HepG2 (cell line): ENCODE data around the gene CILP2. TPM values are rescaled to one million over a fixed set of nuclear protein-coding genes. Genes with fewer than 3 reads are reported as not detected.

Experiments used
- ATAC-seq: fragments of 200-7000 bp; cut with Tn5 transposase; 3 replicates; pipeline ENCODE4 v1.9.1; 2020; ENCODE audit warnings: mild to moderate bottlenecking, moderate library complexity
- BruUV-seq: library from RNA; stranded (reverse); fragments of 400-500 nt; replicated peaks from 2 replicates; lab custom pipeline; 2021; lab: Mats Ljungman, UMichigan
- CTCF ChIA-PET: fragments of 300-600 bp; formaldehyde crosslinking; extraction: SDS; loops from one replicate; lab custom pipeline; 2021; ENCODE audit warnings: low total read pairs, inconsistent platforms, low intra/inter-chr PET ratio; lab: Yijun Ruan, JAX
- POLR2A ChIA-PET: fragments of 350-600 bp; sonication (Branson Sonifier 250); formaldehyde crosslinking; loops from one replicate; lab custom pipeline; 2020; ENCODE audit warnings: antibody characterized with exemption, inconsistent platforms; lab: Yijun Ruan, JAX
- DNase-seq: peaks from one replicate; pipeline ENCODE4 v3.0.0-alpha.2; 2015; ENCODE audit warnings: low spot score
- FAIRE-seq: peaks from 3 replicates; lab custom pipeline; 2011; peaks lifted over from hg19 to GRCh38; lab: Jason Lieb, UNC
- H2AFZ ChIP-seq: one replicate; pipeline ENCODE4 v1.6.1; 2011; ENCODE audit warnings: low read length, inconsistent platforms
- H3K27ac ChIP-seq: fragments of 300-600 bp; 3 replicates; pipeline ENCODE4 v1.8.0; 2011; ENCODE audit warnings: mixed run types, mild to moderate bottlenecking, mixed read lengths, low read length, inconsistent platforms; ENCODE audit not compliant: insufficient read depth; ENCODE audit errors: extremely low read length
- H3K27me3 ChIP-seq, 2 experiments: fragments of 200-600 bp in 1 of 2; 2 replicates in 1 of 2; 3 replicates in 1 of 2; pipeline versions ENCODE4 v1.6.0 to v1.8.0; 2011; ENCODE audit warnings: low read length in 2 of 2, mild to moderate bottlenecking in 2 of 2, moderate library complexity in 2 of 2, inconsistent platforms in 1 of 2; ENCODE audit not compliant: insufficient read depth in 2 of 2, control insufficient read depth in 1 of 2
- H3K36me3 ChIP-seq, 2 experiments: fragments of 200-600 bp in 1 of 2; replicated peaks in 1 of 2; 2 replicates in 1 of 2; 3 replicates in 1 of 2; pipeline versions ENCODE4 v1.5.1 to v1.8.0; 2011; ENCODE audit warnings: low read length in 2 of 2, inconsistent platforms in 1 of 2; ENCODE audit not compliant: insufficient read depth in 2 of 2, control insufficient read depth in 1 of 2
- H3K4me1 ChIP-seq: 2 replicates; pipeline ENCODE4 v1.5.1; 2012; ENCODE audit warnings: low read length, inconsistent platforms; ENCODE audit not compliant: insufficient read depth
- H3K4me2 ChIP-seq: 2 replicates; pipeline ENCODE4 v1.6.0; 2011; ENCODE audit warnings: low read depth, low read length, inconsistent platforms
- H3K4me3 ChIP-seq, 3 experiments: fragments of 200-600 bp in 1 of 3; sonication (generic), shearing (Covaris generic) in 1 of 3; replicated peaks in 1 of 3; 2 replicates each; pipeline ENCODE4 v1.5.1; 2011 to 2016; ENCODE audit warnings: low read length in 3 of 3, inconsistent platforms in 2 of 3, low read depth in 2 of 3, mild to moderate bottlenecking in 2 of 3, control low read depth in 1 of 3, mixed read lengths in 1 of 3; ENCODE audit not compliant: insufficient read depth in 1 of 3
- H3K79me2 ChIP-seq: one replicate; pipeline ENCODE4 v1.6.1; 2011; ENCODE audit warnings: low read length, inconsistent platforms; ENCODE audit not compliant: insufficient read depth
- H3K9ac ChIP-seq: 2 replicates; pipeline ENCODE4 v1.6.0; 2011; ENCODE audit warnings: mild to moderate bottlenecking, low read depth, low read length, inconsistent platforms; ENCODE audit not compliant: insufficient read depth
- H3K9me3 ChIP-seq: 2 replicates; pipeline ENCODE4 v1.5.1; 2012; ENCODE audit warnings: mild to moderate bottlenecking, low read length
- H4K20me1 ChIP-seq: 2 replicates; pipeline ENCODE4 v1.6.0; 2011; ENCODE audit warnings: inconsistent platforms, mild to moderate bottlenecking, low read length, moderate library complexity; ENCODE audit not compliant: insufficient read depth
- AGO1 ChIP-seq: fragments of 200-400 bp; formaldehyde crosslinking; IDR thresholded peaks from 2 replicates; pipeline ENCODE4 v1.6.1; 2017; ENCODE audit warnings: mild to moderate bottlenecking, low read depth, low read length, moderate library complexity; ENCODE audit not compliant: poor library complexity, severe bottlenecking
- CHD4 ChIP-seq: fragments of 200-600 bp; sonication (generic); IDR thresholded peaks from 2 replicates; pipeline ENCODE4 v1.7.0; 2017; ENCODE audit warnings: mild to moderate bottlenecking, low read length, borderline replicate concordance
- GMEB1 ChIP-seq: sonication (generic); formaldehyde crosslinking; IDR thresholded peaks from 2 replicates; pipeline ENCODE4 v1.5.1; 2020; ENCODE audit warnings: missing genetic modification reagents, mild to moderate bottlenecking, borderline replicate concordance
- HES4 ChIP-seq: sonication (generic); formaldehyde crosslinking; IDR thresholded peaks from 2 replicates; pipeline ENCODE4 v1.9.0; 2021; ENCODE audit warnings: mild to moderate bottlenecking, missing genetic modification reagents, borderline replicate concordance
- SIX4 ChIP-seq: sonication (generic); formaldehyde crosslinking; IDR thresholded peaks from 2 replicates; pipeline ENCODE4 v1.4.0; 2020; ENCODE audit warnings: missing genetic modification reagents
- SPEN ChIP-seq: sonication (generic); formaldehyde crosslinking; IDR thresholded peaks from 2 replicates; pipeline ENCODE4 v1.5.1; 2020; ENCODE audit warnings: low read depth, mild to moderate bottlenecking, missing genetic modification reagents
- TSC22D2 ChIP-seq: sonication (generic); formaldehyde crosslinking; IDR thresholded peaks from 2 replicates; pipeline ENCODE4 v1.5.1; 2020; ENCODE audit warnings: missing genetic modification reagents, mild to moderate bottlenecking, borderline replicate concordance
- ZFP91 ChIP-seq: sonication (generic); formaldehyde crosslinking; IDR thresholded peaks from 2 replicates; pipeline ENCODE4 v1.9.0; 2022; ENCODE audit warnings: missing genetic modification reagents, mild to moderate bottlenecking, borderline replicate concordance
- ZNF124 ChIP-seq: sonication (generic); formaldehyde crosslinking; IDR thresholded peaks from 2 replicates; pipeline ENCODE4 v1.4.0; 2020; ENCODE audit warnings: missing genetic modification reagents
- ZNF235 ChIP-seq: sonication (generic); formaldehyde crosslinking; IDR thresholded peaks from 2 replicates; pipeline ENCODE4 v1.8.1; 2023; ENCODE audit warnings: mild to moderate bottlenecking, missing genetic modification reagents, borderline replicate concordance
- ZNF460 ChIP-seq: sonication (generic); formaldehyde crosslinking; IDR thresholded peaks from 2 replicates; pipeline ENCODE4 v1.5.1; 2020; ENCODE audit warnings: missing genetic modification reagents, mild to moderate bottlenecking, borderline replicate concordance
- ZNF792 ChIP-seq: IDR thresholded peaks from 2 replicates; pipeline ENCODE4 v1.6.1; 2016
- WGBS: methylation state at CpG from one replicate; pipeline ENCODE4 v1.1.6; 2017; ENCODE audit warnings: low lambda C conversion rate; 5-methylcytosine and 5-hydroxymethylcytosine counted together
- in situ Hi-C: cut with HindIII; loops from 2 replicates; pipeline ENCODE4 v1.10.0; 2017; ENCODE audit warnings: low pct_unique_long_range_greater_than_20kb; ENCODE audit not compliant: extremely low pct_ligation_motif_present
- intact Hi-C: fragments of 100-400 bp; cut with micrococcal nuclease; formaldehyde crosslinking; loops from one replicate; pipeline ENCODE4 v1.10.0; 2022; ENCODE audit not compliant: unreplicated experiment
- polyA plus RNA-seq, 8 experiments: library from polyadenylated mRNA; depleted of rRNA in 3 of 8; stranded (reverse) in 7 of 8; unstranded in 1 of 8; fragments of >200 nt; fragmentation: Illumina TruSeq in 4 of 8; extraction: Trizol in 4 of 8; gene quantifications; 2 replicates each; pipeline versions ENCODE4 v1.2.1 to v1.2.3, GENCODE V29; 2011 to 2016; ENCODE audit warnings: low read depth in 4 of 8, missing spikeins in 1 of 8, mixed read lengths in 1 of 8; ENCODE audit not compliant: insufficient read depth in 1 of 8
- total RNA-seq, 5 experiments: library from RNA; depleted of rRNA; stranded (reverse); fragments of >200 nt; fragmentation: Illumina TruSeq; extraction: Trizol; gene quantifications; 2 replicates each; pipeline ENCODE4 v1.2.3, GENCODE V29; 2016; ENCODE audit warnings: low read depth in 1 of 5

CILP2 gene
- total and polyA plus RNA-seq, 2 of the 13 experiments (the other 11 are each of a cell fraction or from before 2014, with no cell fraction given), result 0.09 to 0.37 TPM

DNA sequence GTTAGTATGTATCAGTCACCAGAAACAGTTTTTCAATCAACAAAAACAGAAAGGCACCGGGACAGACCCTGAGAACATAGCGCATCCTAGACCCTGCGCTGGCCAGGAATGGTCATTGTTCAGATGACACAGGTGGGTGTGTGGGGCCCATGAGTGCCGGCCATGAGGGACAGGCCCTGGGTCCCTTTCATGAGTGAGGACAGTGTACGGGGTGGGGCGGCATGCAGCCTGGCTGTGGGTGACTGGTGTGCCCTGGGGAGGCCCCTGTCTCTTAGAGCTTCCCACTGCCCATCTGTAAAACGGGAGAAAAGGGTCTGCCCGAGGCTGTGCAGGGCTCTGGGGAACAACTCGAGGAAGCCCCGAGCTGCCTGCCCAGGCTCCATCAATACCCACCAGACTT lies 54.6 kb downstream of the CILP2 start:
- H4K20me1 ChIP-seq, result no peaks in the 10 kb centered on the region
- H3K27ac ChIP-seq, result no peak overlapping the region
- no peak overlapping the region for H3K9ac ChIP-seq
- H3K27me3 ChIP-seq, result peaks cover 0 to 7% of the 10 kb centered on the region in 2 experiments; a peak in 3 of 5 replicates
- TF ChIP-seq AGO1, result no peak
- TF ChIP-seq GMEB1 (CRISPR knock-in tag), result no peak
- no peak for TF ChIP-seq ZNF460 (CRISPR knock-in tag)
- TF ChIP-seq ZFP91, result no peak
- TF ChIP-seq ZNF124 (CRISPR knock-in tag), result no peak
- TF ChIP-seq ZNF235 (CRISPR knock-in tag), result no peak
- no peak for TF ChIP-seq CHD4
- no peak for TF ChIP-seq SPEN (CRISPR knock-in tag)
- TF ChIP-seq HES4 (CRISPR knock-in tag), result no peak
- TF ChIP-seq ZNF792 (CRISPR knock-in tag), result no peak
- no peak for TF ChIP-seq SIX4
- no peak for TF ChIP-seq TSC22D2 (CRISPR knock-in tag)
- no peak overlapping the region for H2AFZ ChIP-seq
- H3K4me2 ChIP-seq, result no peak overlapping the region
- no peak for ATAC-seq
- in situ Hi-C loops, result no loop called here
- no peak for FAIRE-seq
- no peaks in the 10 kb centered on the region for H3K9me3 ChIP-seq
- DNase-seq, result no peak
- 46% methylated on average over 6 of the region's 10 CpGs for WGBS
- H3K36me3 ChIP-seq, result no peaks in the 10 kb centered on the region
- peaks cover 5% of the 10 kb centered on the region for H3K4me1 ChIP-seq
- CTCF ChIA-PET, result no interaction called here
- no TSS peak for BruUV-seq
- no peaks in the 10 kb centered on the region for H3K79me2 ChIP-seq
- no peak overlapping the region for H3K4me3 ChIP-seq
- POLR2A ChIA-PET, result no interaction called here
- intact Hi-C loops, result no loop called here
